ENCODE measurements around the gene MACF1.
A peak's percentile ranks its signal among the peaks of the same experiment; 100 is the strongest.
"Not testable (repeated sequence)": the region's sequence is repeated elsewhere in the genome, so short reads cannot be mapped to it uniquely, and the experiment has no call there.

MACF1 gene, protein sequence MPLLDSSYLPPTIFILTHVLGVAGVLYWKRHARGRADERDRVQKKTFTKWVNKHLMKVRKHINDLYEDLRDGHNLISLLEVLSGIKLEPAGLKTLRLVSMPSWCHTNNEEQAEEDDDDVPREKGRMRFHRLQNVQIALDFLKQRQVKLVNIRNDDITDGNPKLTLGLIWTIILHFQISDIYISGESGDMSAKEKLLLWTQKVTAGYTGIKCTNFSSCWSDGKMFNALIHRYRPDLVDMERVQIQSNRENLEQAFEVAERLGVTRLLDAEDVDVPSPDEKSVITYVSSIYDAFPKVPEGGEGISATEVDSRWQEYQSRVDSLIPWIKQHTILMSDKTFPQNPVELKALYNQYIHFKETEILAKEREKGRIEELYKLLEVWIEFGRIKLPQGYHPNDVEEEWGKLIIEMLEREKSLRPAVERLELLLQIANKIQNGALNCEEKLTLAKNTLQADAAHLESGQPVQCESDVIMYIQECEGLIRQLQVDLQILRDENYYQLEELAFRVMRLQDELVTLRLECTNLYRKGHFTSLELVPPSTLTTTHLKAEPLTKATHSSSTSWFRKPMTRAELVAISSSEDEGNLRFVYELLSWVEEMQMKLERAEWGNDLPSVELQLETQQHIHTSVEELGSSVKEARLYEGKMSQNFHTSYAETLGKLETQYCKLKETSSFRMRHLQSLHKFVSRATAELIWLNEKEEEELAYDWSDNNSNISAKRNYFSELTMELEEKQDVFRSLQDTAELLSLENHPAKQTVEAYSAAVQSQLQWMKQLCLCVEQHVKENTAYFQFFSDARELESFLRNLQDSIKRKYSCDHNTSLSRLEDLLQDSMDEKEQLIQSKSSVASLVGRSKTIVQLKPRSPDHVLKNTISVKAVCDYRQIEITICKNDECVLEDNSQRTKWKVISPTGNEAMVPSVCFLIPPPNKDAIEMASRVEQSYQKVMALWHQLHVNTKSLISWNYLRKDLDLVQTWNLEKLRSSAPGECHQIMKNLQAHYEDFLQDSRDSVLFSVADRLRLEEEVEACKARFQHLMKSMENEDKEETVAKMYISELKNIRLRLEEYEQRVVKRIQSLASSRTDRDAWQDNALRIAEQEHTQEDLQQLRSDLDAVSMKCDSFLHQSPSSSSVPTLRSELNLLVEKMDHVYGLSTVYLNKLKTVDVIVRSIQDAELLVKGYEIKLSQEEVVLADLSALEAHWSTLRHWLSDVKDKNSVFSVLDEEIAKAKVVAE (N-terminal part only)

DNA sequence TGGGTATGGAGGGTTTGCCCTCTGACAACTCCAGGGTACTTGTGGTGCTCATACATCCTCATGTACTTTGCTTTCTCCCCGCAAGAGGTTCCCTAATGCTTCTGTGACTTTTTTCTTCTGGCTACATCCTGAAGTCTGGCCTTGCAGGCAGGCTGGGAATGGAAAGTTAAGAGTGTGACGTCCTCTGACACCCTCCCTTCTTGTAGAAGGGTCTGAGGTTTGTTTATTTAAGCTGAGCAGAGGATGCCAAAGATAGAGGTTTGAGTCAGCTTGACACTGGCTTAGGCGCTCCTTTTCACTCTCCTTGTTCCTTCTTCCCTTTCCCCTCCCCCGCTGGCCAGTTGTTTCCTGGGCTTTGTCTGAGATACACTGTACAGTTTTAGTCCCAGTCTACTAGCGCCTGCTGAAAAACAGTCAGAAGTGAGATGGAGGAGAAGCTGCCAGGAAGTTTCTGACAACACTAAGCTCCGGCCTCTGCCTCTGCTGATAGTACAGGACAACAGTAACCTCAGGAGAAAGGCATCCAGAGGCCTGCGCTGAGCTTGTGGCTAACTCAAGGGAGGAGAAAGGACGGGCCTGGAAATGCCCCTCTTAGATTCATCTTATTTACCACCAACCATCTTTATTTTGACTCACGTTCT lies at the start of gene MACF1:
TSS of gene MACF1 (plus strand) at position 255 of the 641 bp plus-strand sequence. CDS start at position 583, 328 bp downstream.
- peak; percentile 77 for DNase-seq (ENCODE audit: low read depth, low spot score)

- DNase-seq (ENCODE audit: low read depth, low spot score): no peak
Measured at GRCh38 chr1:39157304-39157703, 47.2 kb upstream of the MACF1 start.

DNA sequence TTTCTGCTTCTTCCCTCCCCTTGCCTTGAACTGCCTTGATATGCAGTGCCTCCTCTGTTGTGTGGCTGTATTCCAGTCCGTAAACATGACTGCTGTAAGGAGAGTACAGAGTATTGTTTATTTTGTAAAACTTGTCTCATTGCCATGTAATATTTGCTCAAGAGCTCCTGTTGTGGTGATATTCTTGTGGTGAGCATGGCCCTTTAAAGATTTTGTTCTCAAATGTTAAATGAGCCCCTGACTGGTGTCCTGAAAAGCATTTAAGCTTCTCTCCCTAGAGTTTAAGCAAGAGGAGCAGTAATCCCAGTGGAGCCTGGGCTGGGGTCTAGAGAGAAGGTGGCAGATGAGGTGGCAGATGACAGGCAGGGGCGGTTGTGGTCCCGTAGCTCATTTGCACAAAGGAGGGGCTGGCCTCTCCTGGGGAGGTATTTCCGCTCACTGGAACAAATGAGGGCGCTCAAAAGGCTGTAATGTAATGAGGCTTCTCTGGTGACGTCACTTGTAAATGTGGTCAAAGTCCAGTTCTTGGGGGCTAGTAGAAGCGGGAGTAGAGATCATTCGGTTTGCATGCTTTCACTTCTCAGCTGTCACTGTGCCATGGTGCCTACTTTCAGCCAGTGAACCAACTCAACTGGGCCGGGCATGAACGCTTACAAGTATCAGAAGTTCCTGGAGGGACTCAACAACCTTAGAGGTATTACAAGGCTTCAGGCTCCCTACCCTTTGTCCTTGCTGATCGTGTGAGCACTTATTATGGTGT lies 46.0 kb upstream of the MACF1 start:
- DNase-seq (ENCODE audit: low read depth, low spot score): no peak

DNA sequence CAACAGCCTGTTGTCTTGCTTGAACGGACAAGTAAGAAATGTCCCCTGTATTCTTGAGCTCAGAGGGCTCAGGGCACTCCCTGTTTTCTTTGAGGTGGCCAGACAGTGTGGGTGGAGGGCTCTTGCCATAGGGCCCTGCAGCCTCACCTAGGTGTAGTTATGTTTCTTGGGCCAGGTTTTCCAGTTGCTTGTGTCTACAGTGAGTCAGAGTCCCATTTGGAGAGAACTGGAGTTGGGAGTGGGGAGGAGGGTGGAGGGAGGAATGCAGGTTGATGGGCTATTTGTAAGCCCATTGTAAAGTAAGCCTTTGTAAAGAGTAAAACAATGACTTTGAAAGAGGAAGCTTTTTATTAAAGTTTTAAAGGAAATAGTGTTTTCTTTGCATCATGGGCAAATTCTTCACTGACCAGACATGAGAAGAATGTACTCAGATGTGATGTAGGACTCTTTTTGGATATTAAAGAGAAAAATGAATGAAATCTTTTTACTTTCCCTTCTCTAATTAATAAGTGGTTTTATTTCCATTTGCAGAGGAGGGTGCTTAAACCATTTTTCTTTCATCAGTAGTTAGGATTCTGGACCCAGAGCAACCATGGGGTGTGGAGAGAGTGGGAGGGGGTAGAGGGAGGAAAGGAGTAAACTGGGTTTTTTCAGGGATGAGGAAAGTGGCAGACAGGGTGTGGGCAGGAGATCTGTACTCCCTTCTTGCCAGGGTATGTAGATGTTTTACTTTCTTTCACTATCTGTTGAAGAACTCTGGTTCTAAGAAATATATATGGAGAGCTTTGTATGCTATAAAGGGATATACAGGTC lies 45.1 kb upstream of the MACF1 start:
- no peak for DNase-seq (ENCODE audit: low read depth, low spot score)

DNA sequence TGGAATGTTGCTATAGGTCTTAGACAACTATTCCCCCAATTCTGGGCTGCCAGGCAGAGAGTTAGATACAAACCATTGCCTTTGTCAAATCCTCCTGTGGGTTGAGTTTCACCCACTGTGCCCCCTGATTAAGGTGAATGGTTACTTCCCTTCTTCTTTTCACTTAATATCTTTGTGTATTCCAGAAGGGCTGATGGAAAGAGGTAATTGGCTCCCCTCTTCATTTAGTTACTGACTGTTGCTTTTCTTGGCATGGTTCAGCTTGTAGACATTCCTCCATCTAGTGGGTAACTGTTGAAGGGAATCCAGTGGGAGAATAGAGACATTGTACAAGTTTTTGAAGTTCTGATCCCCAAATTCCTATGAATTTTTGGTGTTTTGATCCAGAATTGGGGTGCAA lies 43.8 kb upstream of the MACF1 start:
- DNase-seq (ENCODE audit: low read depth, low spot score): no peak

- not testable (repeated sequence) for DNase-seq (ENCODE audit: low read depth, low spot score)
Measured at GRCh38 chr1:39161811-39162210, 42.7 kb upstream of the MACF1 start.

GRCh38 chr1:39163469-39163868 lies 41.0 kb upstream of the MACF1 start:
- no peak for DNase-seq (ENCODE audit: low read depth, low spot score)

- DNase-seq (ENCODE audit: low read depth, low spot score): no peak
Measured at GRCh38 chr1:39164256-39164655, 40.2 kb upstream of the MACF1 start.

- no peak for DNase-seq (ENCODE audit: low read depth, low spot score)
Measured at GRCh38 chr1:39165049-39165448, 39.4 kb upstream of the MACF1 start.

DNA sequence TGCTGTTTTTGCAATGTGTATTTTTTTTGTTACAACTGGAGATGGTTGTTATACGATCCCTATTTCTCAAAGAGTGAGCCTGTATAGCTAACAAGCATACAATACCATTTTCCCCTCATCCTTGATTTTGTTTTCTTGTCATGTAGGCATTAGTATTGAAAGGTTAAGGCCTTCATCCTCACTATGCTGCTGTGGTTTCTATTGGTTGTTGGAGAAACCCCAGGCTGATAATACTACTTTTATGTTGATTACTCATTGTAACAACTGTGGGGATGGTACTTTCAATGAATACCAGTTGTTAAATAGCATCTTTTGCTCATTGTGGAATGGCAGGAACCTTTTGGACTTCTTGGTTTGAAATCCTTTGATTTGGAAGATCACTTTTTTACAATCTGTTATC lies 39.0 kb upstream of the MACF1 start:
- DNase-seq (ENCODE audit: low read depth, low spot score): no peak

DNA sequence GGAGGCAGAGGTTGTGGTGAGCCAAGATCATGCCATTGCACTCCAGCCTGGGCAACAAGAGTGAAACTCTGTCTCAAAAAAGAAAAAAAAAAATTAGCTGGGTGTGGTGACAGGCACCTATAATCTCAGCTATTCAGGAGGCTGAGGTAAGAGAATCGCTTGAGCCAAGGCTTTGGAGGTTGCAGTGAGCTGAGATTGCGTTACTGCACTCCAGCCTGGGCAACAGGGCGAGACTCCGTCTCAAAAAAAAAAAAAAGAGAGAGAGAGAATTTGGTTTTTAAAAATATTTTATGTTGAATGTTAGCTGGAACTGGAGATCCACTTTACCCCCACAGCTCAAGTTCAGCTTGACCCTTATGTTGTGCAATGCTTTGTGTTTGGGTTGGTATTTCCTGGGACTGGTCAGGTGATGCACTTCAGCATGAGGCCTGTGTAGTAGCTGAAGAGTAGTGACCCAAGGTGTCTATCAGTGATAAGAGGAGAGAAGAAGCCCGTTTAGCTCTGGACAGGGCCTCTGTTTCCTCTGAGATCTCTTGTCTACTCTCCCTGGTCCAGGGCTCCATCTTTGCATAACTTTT lies 36.8 kb upstream of the MACF1 start:
- DNase-seq (ENCODE audit: low read depth, low spot score): no peak

DNA sequence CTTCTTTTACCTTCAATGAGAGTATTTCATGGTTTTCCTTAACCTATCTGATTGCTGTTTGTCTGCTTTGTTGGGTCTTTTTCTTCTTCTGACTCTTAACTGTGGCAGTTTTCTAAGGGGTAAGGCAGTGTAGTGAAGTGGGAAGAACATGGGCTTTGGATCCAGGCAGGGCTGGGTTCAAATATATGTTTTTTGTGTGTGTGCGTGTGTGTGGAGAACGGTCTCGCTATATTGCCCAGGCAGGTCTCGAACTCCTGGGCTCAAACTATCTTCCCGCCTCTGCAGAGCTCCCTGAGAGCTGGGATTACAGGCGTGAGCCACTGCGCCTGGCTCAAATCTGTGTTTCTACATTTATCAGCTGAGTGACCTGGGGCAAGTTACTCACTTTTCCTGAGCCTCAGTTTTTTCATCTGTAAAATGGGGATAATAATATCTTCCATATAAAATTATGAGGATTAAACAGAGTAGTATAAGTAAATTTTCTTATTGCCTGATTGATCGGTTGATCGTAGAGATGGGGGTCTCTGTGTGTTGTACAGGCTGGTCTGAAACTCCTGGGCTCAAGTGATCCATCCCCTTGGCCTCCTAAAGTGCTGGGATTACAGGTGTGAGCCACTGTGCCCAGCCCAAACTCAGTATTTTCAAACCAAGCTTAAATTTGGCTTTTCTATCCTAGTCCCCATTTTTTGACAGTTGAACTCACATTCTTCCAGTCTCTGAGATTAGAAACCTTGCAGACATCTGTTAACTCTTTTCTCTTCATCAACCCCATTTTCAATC lies 36.0 kb upstream of the MACF1 start:
- DNase-seq (ENCODE audit: low read depth, low spot score): no peak

- DNase-seq (ENCODE audit: low read depth, low spot score): no peak
Measured at GRCh38 chr1:39170731-39171667, 33.5 kb upstream of the MACF1 start.

- DNase-seq (ENCODE audit: low read depth, low spot score): no peak
Measured at GRCh38 chr1:39173119-39173994, 31.1 kb upstream of the MACF1 start.

DNA sequence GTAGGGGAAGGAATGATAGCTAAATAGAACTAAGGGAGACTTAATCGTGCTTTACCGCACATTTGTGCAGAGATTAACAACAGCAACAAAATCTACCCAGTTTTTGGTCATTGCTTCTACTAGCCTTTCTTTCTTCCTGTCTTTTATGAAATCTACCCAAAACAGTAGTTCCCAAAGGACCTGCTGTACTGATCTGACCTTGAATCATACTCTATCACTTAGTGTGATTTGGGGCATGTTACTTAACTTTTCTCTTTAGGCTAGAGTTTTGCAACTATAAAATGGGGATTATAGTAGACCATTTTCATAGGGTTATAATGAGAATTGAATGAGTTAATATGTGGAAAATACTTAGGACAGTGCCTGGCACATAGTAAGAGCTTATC lies 30.5 kb upstream of the MACF1 start:
- DNase-seq (ENCODE audit: low read depth, low spot score): no peak

DNA sequence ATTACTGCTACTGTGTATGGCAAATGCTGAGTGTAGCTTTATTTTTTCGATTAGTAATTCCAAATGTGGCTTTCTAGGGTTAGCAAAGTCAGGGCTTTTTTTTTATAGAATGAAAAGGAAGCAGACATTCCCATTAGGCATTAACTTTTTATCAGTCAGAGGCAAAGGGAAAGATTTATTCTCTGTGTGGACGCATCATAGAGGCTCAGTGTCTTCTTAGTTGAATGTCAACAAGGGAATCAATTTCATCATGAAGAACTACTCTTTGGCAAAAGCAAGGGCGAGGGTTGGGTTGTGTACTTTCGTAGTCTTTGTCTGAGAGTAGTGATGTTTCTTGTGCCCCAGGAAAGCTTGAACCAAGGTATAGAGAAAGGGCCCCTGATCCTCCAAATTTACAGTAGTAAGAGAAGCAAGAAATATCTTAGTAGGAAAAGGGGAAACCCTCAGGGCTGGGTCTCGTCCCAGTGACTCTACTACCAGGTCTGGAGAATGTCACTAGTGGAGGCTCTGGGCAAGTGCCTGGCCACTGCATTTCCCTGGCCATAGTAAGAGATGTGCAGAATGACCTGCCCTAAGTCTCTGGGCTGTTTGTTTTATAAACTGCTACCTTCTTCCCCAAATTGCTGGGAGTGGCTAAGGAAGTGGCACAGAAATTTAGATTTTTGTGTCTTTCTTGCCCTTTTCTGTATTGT lies 30.0 kb upstream of the MACF1 start:
- DNase-seq (ENCODE audit: low read depth, low spot score): no peak
